HepG2 (cell line): ENCODE data around the gene RYK. TPM values are rescaled to one million over a fixed set of nuclear protein-coding genes. Genes with fewer than 3 reads are reported as not detected.

Experiments used
- FOXP1 ChIP-seq, 2 experiments: fragments of 450-650 bp in 1 of 2; IDR thresholded peaks; 2 replicates each; pipeline ENCODE4 v1.6.1; 2017 to 2018; ENCODE audit warnings: antibody characterized with exemption in 1 of 2
- MYPOP ChIP-seq: sonication (generic); formaldehyde crosslinking; IDR thresholded peaks from 2 replicates; pipeline ENCODE4 v1.8.1; 2023; ENCODE audit warnings: mild to moderate bottlenecking, moderate library complexity, missing genetic modification reagents
- SAFB2 ChIP-seq: sonication (generic); formaldehyde crosslinking; IDR thresholded peaks from 2 replicates; pipeline ENCODE4 v1.5.1; 2020; ENCODE audit warnings: missing genetic modification reagents, low read depth, mild to moderate bottlenecking, borderline replicate concordance
- SOX13 ChIP-seq, 3 experiments: fragments of 450-650 bp in 1 of 3; sonication (generic) in 1 of 3; formaldehyde crosslinking in 1 of 3; IDR thresholded peaks in 2 of 3; conservative IDR thresholded peaks in 1 of 3; 2 replicates each; pipeline versions ENCODE4 v1.5.0 to v1.6.1; 2016 to 2020; ENCODE audit warnings: antibody characterized with exemption in 1 of 3, mild to moderate bottlenecking in 1 of 3, missing compliant biosample characterization in 1 of 3, missing genetic modification reagents in 1 of 3, moderate library complexity in 1 of 3
- ZBTB4 ChIP-seq: sonication (generic); formaldehyde crosslinking; IDR thresholded peaks from 2 replicates; pipeline ENCODE4 v1.4.0; 2020; ENCODE audit warnings: missing genetic modification reagents, mild to moderate bottlenecking, borderline replicate concordance
- ZNF333 ChIP-seq: sonication (generic); formaldehyde crosslinking; IDR thresholded peaks from 2 replicates; pipeline ENCODE4 v1.4.0; 2020; ENCODE audit warnings: mild to moderate bottlenecking, missing genetic modification reagents, borderline replicate concordance
- ZNF616 ChIP-seq: sonication (generic); formaldehyde crosslinking; IDR thresholded peaks from 2 replicates; pipeline ENCODE4 v1.5.0; 2020; ENCODE audit warnings: low read depth, mild to moderate bottlenecking, missing genetic modification reagents
- ZNF7 ChIP-seq: IDR thresholded peaks from 2 replicates; pipeline ENCODE4 v1.6.1; 2016; ENCODE audit warnings: missing biosample characterization, missing genetic modification reagents
- ZNF883 ChIP-seq: sonication (generic); formaldehyde crosslinking; IDR thresholded peaks from 2 replicates; pipeline ENCODE4 v1.5.1; 2020; ENCODE audit warnings: mild to moderate bottlenecking, missing genetic modification reagents; ENCODE audit errors: not compliant biosample characterization
- ZSCAN29 ChIP-seq: sonication (generic); formaldehyde crosslinking; conservative IDR thresholded peaks from 2 replicates; pipeline ENCODE4 v1.4.0; 2020; ENCODE audit warnings: mild to moderate bottlenecking, missing genetic modification reagents
- polyA plus RNA-seq, 8 experiments: library from polyadenylated mRNA; depleted of rRNA in 3 of 8; stranded (reverse) in 7 of 8; unstranded in 1 of 8; fragments of >200 nt; fragmentation: Illumina TruSeq in 4 of 8; extraction: Trizol in 4 of 8; gene quantifications; 2 replicates each; pipeline versions ENCODE4 v1.2.1 to v1.2.3, GENCODE V29; 2011 to 2016; ENCODE audit warnings: low read depth in 4 of 8, missing spikeins in 1 of 8, mixed read lengths in 1 of 8; ENCODE audit not compliant: insufficient read depth in 1 of 8
- total RNA-seq, 5 experiments: library from RNA; depleted of rRNA; stranded (reverse); fragments of >200 nt; fragmentation: Illumina TruSeq; extraction: Trizol; gene quantifications; 2 replicates each; pipeline ENCODE4 v1.2.3, GENCODE V29; 2016; ENCODE audit warnings: low read depth in 1 of 5

RYK gene
- total and polyA plus RNA-seq, 2 of the 13 experiments (the other 11 are each of a cell fraction or from before 2014, with no cell fraction given), result 35.0 to 66.2 TPM

- no peak for TF ChIP-seq MYPOP (CRISPR knock-in tag)
- no peak for TF ChIP-seq FOXP1 (IDR thresholded peaks at IDR 0.05)
- TF ChIP-seq FOXP1 (CRISPR knock-in tag; IDR thresholded peaks at IDR 0.05), result no peak
- TF ChIP-seq ZNF616 (CRISPR knock-in tag), result no peak
- TF ChIP-seq ZSCAN29 (CRISPR knock-in tag), result no peak
- TF ChIP-seq ZNF7 (CRISPR knock-in tag), result no peak
- no peak for TF ChIP-seq ZNF883 (CRISPR knock-in tag)
- TF ChIP-seq ZBTB4 (CRISPR knock-in tag), result no peak
- TF ChIP-seq ZNF333 (CRISPR knock-in tag), result no peak
- no peak for TF ChIP-seq SAFB2 (CRISPR knock-in tag)
- TF ChIP-seq SOX13 (IDR thresholded peaks at IDR 0.05), result no peak
- no peak for TF ChIP-seq SOX13 (CRISPR knock-in tag; conservative IDR thresholded peaks at IDR 0.05 in 1 of 2, IDR thresholded peaks at IDR 0.05 in 1 of 2)
Measured at GRCh38 chr3:134180761-134181160, 69.9 kb downstream of the RYK start (continued).
